Urothelium cell line (cell line): ENCODE measurements around the gene MEOX2.

Source experiments
- DNase-seq: peaks from one replicate; pipeline ENCODE4 v3.0.0; 2011; ENCODE audit warnings: low spot score, mixed read lengths
- FAIRE-seq: peaks from 2 replicates; lab custom pipeline; 2011; peaks lifted over from hg19 to GRCh38; lab: Jason Lieb, UNC

MEOX2 gene

GRCh38 chr7:15681631-15682030 is 4.9 kb downstream of the MEOX2 start:
- DNase-seq (no peak), FAIRE-seq (no peak)

DNA sequence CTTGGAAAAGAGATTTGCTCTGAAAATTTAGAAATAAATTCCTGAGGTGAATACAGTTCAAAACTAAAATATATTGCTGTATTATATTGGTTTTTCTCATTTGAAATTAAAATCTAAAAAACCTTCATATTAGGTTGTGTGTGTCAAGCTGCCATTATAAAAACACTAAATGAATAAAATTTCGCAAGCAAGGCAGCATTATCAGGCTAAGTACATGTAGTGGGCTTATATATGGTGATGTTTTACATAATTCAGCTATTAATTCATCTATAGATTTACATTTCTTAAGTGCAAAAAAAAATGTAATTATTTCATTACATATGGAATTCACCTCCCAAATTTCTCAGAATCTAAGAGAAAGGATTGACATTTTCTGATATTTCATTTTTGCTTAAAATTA is 5.3 kb downstream of the MEOX2 start:
- FAIRE-seq (no peak), DNase-seq (no peak)

- FAIRE-seq (no peak), DNase-seq (no peak)
Measured at GRCh38 chr7:15680446-15680845, 6.0 kb downstream of the MEOX2 start.

- no peak for FAIRE-seq
- no peak for DNase-seq
Measured at GRCh38 chr7:15679306-15679705, 7.2 kb downstream of the MEOX2 start.

GRCh38 chr7:15678653-15679052 is 7.8 kb downstream of the MEOX2 start:
- no peak for FAIRE-seq
- no peak for DNase-seq

DNA sequence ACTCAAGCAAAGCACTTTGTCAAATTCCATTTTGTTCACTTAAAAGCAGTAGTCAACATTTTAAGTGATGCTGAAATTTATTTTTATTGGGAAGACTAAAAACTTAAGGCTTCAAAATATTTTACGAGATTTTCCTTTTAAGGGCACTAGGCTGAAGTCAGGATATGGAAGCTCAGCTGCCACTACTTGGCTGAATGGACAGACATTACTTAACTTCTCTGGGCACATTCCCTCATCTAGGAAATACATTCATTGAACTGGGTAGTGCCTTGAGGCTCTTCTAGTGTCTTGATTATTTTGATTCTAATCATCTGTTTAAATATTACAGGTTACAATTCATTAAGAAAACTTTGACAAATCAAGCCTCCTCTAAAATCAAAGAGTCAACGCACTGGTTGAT is 11.1 kb downstream of the MEOX2 start:
- DNase-seq (no peak), FAIRE-seq (no peak)

DNA sequence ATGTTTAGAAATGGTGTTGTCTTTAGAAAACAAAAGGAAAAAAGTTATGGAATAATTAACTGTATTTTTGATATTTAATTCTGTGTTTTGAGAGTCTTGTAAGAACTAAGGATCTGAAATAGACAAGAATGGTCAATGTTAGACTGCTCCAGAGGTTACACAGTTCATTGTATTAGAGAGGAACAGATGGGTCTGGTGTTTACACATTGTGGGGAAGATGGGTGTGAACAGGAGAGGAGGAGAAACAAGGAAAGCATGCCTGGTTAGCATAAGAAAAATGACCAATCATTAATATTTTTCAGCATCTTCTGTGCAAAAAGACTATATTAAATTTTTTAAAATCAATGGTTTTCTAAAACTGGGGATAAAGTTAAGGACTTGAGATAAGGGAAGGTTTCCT is 11.9 kb downstream of the MEOX2 start:
- no peak for FAIRE-seq
- no peak for DNase-seq

GRCh38 chr7:15669443-15670090 is 16.9 kb downstream of the MEOX2 start:
- DNase-seq (no peak), FAIRE-seq (no peak)

GRCh38 chr7:15667991-15668390 is 18.5 kb downstream of the MEOX2 start:
- no peak for DNase-seq
- FAIRE-seq = no peak

- no peak for FAIRE-seq
- no peak for DNase-seq
Measured at GRCh38 chr7:15662451-15662850, 24.0 kb downstream of the MEOX2 start.

GRCh38 chr7:15658247-15658646 is 28.2 kb downstream of the MEOX2 start:
- DNase-seq (no peak), FAIRE-seq (no peak)

DNA sequence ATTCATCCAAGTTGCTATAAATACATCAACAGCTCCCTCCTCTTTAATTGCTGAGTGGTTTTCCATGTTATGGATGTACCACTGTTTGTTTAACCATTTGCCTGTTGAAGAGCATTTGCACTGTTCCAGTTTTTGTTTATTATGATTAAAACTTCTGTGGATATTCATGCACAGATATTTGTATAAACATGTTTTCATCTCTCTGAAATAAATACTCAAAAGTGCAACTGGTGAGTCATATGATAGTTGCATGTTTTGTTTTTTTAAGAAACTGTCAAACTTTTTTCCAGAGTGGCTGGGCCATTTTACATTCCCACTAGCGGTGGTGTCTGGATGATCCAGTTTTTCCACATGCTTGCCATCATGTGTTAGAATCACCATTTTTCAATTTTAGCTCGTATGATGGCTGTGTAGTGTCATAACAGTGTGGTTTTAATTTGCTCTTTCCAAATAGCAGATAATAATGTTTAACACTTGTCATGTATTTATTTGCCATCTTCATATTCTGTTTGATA is 33.6 kb downstream of the MEOX2 start:
- FAIRE-seq = no peak
- no peak for DNase-seq

DNA sequence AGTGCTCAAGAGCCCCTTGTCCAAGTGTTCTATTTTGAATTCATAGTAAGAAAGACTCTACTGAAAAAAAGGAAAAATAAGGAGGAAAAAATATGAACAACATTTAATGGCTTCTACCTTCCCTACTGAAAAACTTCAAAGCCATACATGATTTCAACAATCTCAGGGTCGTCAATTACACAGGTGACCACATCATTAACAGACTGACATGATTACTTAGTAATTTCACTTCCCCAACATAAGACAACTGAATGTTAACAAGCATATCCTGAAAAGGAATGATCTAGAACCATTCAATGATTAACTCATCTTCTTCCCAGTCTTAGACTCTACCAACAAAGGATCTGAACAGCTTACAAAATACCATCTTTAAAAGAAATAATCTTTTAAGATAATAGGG is 34.8 kb downstream of the MEOX2 start:
- DNase-seq = no peak
- no peak for FAIRE-seq

- FAIRE-seq (no peak), DNase-seq (no peak)
Measured at GRCh38 chr7:15650787-15651186, 35.7 kb downstream of the MEOX2 start.

- FAIRE-seq (no peak), DNase-seq (peak; percentile 7)
Measured at GRCh38 chr7:15648461-15648961, 38.0 kb downstream of the MEOX2 start.

DNA sequence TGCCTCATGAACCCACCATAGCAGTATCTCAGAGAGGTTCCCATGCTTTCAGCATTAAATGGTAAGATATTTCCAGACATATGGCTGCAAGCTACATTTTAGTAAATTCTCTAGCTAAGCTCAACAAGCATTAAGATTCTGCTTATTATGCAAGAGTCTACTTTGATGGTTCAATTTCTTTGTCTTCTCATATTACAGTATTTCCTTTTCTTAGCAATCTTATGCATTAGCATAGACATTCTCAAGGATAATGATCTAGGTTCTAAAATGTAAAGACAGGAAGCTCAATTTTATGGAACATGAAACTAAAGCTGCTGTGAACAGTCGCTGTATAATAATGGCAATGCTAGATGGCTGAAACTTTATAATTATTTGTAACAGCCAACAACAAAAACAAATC is 39.2 kb downstream of the MEOX2 start:
- DNase-seq (no peak), FAIRE-seq (no peak)

DNA sequence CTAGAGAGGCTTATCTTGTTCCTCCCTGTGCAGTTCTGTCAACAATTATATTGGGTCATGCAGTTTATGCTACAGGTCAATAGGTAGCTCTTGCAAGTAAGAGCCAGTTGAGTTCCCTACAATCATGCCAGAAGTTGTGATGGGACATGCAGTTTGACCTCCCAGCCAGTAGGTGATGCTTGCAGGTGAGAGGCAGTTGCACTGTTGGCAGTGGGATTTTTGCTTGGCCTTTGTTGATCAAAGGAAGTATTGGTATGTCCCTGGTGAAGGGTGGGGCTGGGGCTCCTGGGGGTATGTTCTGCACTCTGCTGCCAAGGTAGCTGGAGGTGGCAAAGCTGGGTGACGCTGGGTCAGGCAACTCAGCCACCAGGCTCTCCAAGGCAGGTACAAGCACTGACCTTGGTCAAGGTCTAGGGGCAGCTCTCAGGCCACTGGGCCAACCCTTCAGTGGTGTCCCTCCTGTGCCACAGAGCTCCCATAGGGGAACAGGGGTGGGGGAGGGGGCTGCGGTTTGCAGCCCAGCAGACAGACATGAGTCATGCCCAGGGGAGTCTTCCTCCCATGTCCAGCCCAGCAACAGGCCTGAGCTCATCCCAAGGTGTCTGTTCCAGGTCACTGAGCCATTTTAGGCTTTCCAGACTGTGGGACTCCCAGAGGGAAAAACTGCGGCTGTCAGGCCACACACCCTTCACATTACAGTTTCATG is 43.3 kb downstream of the MEOX2 start:
- DNase-seq (peak; percentile 78), FAIRE-seq (peak; percentile 37)

DNA sequence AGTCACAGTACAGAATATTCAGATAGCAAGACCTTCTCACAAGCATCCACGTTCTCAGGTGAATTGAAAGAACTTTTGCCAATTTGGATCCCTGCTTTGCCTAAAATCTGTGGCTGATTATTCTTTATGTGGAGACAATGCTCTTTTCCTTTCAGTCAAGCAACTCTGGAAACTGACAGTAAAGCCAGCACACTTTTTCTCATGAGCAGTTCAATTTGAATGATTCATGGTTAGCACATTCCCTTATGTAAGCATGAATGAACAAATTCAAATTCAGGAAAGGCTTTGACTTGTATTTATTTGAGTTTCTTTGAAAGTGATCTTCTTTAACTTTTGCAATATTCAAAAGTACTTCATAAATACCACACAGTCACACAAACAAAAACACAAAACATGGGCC is 57.6 kb downstream of the MEOX2 start:
- DNase-seq = no peak
- no peak for FAIRE-seq

- no peak for DNase-seq
- FAIRE-seq = no peak
Measured at GRCh38 chr7:15626041-15626440, 60.4 kb downstream of the MEOX2 start.

DNA sequence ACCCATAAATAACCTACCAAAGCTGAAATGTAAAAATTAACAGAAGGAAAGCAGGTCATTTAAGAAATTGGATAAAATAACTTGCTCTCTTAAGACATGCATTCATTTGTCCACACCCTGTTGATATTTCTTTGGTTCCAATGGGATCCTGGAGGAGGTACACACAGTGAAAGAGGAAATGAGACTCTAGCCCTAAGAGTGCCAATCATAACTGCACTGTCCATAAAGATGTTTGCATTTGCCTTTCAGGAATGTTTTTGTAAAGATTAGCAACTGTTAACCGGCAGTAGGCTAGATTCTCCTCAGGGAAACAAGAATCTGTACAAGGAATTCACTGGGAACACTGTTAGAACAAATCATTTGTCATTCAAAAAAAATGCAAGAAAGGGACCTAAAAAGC is 61.0 kb downstream of the MEOX2 start:
- FAIRE-seq = no peak
- DNase-seq = no peak

DNA sequence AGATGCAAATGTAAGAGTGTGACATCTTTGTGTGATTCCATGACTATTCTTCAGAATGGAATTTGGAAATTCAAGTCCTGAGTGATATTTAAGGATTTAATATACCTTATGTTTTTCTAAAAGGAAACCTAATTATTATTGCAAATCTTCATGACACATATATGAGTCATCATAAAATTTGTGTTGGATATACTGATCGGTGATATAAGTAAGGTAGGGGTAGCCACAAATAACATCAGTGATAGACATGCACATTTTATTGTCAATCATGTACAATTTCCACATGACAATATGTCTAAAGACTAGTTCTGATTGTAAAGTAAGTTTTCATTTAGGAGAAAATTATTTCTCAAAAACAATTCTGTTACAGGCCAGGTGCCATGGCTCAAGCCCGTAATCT is 65.0 kb downstream of the MEOX2 start:
- no peak for DNase-seq
- FAIRE-seq = no peak

GRCh38 chr7:15620491-15621185 is 65.8 kb downstream of the MEOX2 start:
- FAIRE-seq (no peak), DNase-seq (no peak)
